Muscle layer of duodenum (tissue), 2 donors: ENCODE measurements around the gene SERINC2.
A peak's percentile ranks its signal among the peaks of the same experiment; 100 is the strongest.
"Not testable (repeated sequence)": the region's sequence is repeated elsewhere in the genome, so short reads cannot be mapped to it uniquely, and the experiment has no call there.

Source experiments
- H3K27ac ChIP-seq: one replicate; pipeline ENCODE4 v1.7.0; 2013; ENCODE audit warnings: mild to moderate bottlenecking, low read length
- H3K27me3 ChIP-seq: one replicate; pipeline ENCODE4 v1.7.0; 2013; ENCODE audit warnings: low read depth, mild to moderate bottlenecking, control low read depth, low read length
- H3K36me3 ChIP-seq, 2 donors: one replicate each; pipeline ENCODE4 v1.7.0; 2013; ENCODE audit warnings: low read length in 2 of 2, control low read depth in 1 of 2, mild to moderate bottlenecking in 1 of 2; ENCODE audit not compliant: insufficient read depth in 2 of 2, control insufficient read depth in 1 of 2
- H3K4me1 ChIP-seq, 2 donors: one replicate each; pipeline ENCODE4 v1.7.0; 2013; ENCODE audit warnings: low read length in 2 of 2, mild to moderate bottlenecking in 2 of 2, control low read depth in 1 of 2, moderate library complexity in 1 of 2; ENCODE audit not compliant: insufficient read depth in 2 of 2, control insufficient read depth in 1 of 2
- H3K4me3 ChIP-seq, 2 donors: one replicate each; pipeline ENCODE4 v1.7.0; 2013; ENCODE audit warnings: low read length in 2 of 2, low read depth in 1 of 2, mild to moderate bottlenecking in 1 of 2
- H3K9me3 ChIP-seq, 2 donors: one replicate each; pipeline ENCODE4 v1.7.0; 2013; ENCODE audit warnings: low read length in 2 of 2, control low read depth in 1 of 2, mild to moderate bottlenecking in 1 of 2; ENCODE audit not compliant: control insufficient read depth in 1 of 2
- donor health status: healthy.

SERINC2 gene

GRCh38 chr1:31479811-31480210 is 66.8 kb downstream of the SERINC2 start:
- Histone ChIP-seq H3K36me3 (no peaks in the 10 kb centered on the region), H3K27ac (no peak overlapping the region), H3K4me1 (no peaks in the 10 kb centered on the region), H3K9me3 (no peaks in the 10 kb centered on the region), H3K4me3 (no peak overlapping the region), H3K27me3 (no peaks in the 10 kb centered on the region)

DNA sequence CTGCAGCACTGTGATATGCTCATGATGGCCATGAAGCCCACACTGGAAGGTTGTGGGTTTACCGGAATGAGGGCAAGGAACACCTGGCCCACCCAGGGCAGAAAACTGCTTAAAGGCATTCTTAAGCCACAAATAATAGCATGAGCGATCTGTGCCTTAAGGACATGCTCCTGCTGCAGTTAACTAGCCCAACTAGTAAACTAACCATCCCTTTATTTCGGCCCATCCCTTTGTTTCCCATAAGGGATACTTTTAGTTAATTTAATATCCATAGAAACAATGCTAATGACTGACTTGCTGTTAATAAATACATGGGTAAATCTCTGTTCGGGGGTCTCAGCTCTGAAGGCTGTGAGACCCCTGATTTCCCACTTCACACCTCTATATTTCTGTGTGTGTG is 67.4 kb downstream of the SERINC2 start:
- not testable (repeated sequence) for H3K4me3 ChIP-seq, H3K36me3 ChIP-seq, H3K27ac ChIP-seq, H3K9me3 ChIP-seq, H3K4me1 ChIP-seq, H3K27me3 ChIP-seq

DNA sequence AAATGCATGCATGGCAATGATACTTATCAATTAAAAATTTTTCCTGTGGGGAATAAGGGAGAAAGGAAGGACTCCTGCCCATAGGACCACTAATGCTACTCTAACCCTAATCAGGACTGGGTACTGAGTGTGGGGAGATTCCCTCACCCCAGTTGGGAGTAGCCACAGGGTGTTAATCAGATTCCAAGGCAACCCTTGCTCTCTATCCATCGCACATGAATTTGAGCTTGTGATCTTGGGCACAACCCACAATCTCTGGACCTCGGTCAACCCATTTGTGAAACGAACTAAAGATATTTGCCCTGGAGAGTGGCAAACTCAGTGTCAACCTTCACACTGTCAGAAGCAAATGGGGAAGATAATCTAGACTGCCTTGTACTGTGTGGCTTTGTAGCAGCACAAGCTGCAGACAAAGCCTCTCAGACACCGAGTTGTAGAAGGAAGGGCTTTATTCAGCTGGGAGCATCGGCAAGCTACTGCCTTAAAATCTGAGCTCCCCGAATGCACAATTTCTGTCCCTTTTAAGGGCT is 69.5 kb downstream of the SERINC2 start:
- no peaks in the 10 kb centered on the region for H3K9me3 ChIP-seq
- no peaks in the 10 kb centered on the region for H3K27me3 ChIP-seq
- H3K4me1 ChIP-seq: no peaks in the 10 kb centered on the region
- H3K36me3 ChIP-seq: no peaks in the 10 kb centered on the region
- H3K4me3 ChIP-seq: no peak overlapping the region
- H3K27ac ChIP-seq: peak overlapping the region; percentile 69

- peak overlapping the region; percentile 69 for H3K27ac ChIP-seq
These were observed 70.3 kb downstream of the SERINC2 start for GRCh38 chr1:31483012-31483946.

More at GRCh38 chr1:31483012-31483946, 70.3 kb downstream of the SERINC2 start:
- Histone ChIP-seq H3K4me1 (no peaks in the 10 kb centered on the region), H3K27me3 (no peaks in the 10 kb centered on the region), H3K36me3 (no peaks in the 10 kb centered on the region), H3K9me3 (no peaks in the 10 kb centered on the region), H3K4me3 (no peak overlapping the region)
